ENCODE data around the gene ROBO4.

DNA sequence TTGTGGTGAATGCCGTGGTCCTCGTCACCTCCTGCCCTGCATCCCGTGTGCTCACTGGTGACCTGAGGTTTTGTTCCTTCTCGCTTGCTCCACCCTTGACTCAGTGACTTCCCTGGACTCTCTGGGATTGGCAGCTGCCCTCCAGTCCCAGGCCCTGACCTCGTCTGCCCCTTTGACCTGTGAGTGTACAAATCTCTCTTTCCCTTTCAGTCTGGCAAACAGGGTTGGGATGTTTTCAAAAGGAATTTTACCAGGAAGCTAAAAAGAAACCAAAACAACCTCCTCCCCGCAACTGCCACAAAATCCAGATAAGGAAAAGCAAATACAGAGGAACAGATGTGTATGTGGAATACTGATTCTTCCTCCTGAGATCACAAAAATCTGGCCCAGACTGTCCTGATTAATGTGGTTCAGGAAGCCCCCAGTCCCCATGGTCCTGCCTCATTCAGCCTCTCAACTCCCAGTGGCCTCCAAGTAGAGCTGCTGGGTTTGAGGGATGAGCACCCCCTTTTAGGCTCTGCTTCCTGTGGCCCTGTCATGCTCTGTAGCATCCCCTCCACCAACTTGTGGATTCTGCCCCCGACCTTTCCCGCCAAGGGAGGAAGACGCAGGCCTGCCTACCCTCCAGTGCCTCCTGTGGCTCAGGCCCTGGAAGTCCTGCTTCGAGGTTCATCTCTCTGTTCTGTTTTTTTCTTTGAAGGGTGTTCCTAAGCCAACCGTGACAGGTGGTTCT, 15.2 kb downstream of the ROBO4 start:
- TF ChIP-seq, protein P1, sequence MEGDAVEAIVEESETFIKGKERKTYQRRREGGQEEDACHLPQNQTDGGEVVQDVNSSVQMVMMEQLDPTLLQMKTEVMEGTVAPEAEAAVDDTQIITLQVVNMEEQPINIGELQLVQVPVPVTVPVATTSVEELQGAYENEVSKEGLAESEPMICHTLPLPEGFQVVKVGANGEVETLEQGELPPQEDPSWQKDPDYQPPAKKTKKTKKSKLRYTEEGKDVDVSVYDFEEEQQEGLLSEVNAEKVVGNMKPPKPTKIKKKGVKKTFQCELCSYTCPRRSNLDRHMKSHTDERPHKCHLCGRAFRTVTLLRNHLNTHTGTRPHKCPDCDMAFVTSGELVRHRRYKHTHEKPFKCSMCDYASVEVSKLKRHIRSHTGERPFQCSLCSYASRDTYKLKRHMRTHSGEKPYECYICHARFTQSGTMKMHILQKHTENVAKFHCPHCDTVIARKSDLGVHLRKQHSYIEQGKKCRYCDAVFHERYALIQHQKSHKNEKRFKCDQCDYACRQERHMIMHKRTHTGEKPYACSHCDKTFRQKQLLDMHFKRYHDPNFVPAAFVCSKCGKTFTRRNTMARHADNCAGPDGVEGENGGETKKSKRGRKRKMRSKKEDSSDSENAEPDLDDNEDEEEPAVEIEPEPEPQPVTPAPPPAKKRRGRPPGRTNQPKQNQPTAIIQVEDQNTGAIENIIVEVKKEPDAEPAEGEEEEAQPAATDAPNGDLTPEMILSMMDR (IDR thresholded peaks at IDR 0.05): no peak
- TF ChIP-seq POLR2A (IDR thresholded peaks at IDR 0.05) (no peak), POLR2AphosphoS5 (IDR thresholded peaks at IDR 0.05) (no peak), EP300 (IDR thresholded peaks at IDR 0.05; ENCODE audit: low read depth) (no peak)
